Esophagus squamous epithelium (tissue), 5 donors: Measurements from ENCODE around the gene RNF186. TPM values are rescaled to one million over a fixed set of nuclear protein-coding genes. Genes with fewer than 3 reads are reported as not detected.

Experiments used
- DNase-seq: peaks from one replicate; lab custom pipeline; 2025; lab: John Stamatoyannopoulos, UW
- H3K27ac ChIP-seq, 4 donors: fragments of 200-600 bp; sonication (generic); one replicate each; pipeline ENCODE4 v1.5.1; 2016 to 2019; ENCODE audit warnings: mild to moderate bottlenecking in 1 of 4
- H3K27me3 ChIP-seq, 4 donors: fragments of 200-600 bp; sonication (generic); 1 replicate in 3 of 4; 2 replicates in 1 of 4; pipeline versions ENCODE4 v1.5.1 to v1.6.0; 2017 to 2021; ENCODE audit warnings: antibody characterized with exemption in 1 of 4
- H3K36me3 ChIP-seq, 3 donors: fragments of 200-600 bp; sonication (generic); one replicate each; pipeline ENCODE4 v1.5.1; 2016 to 2019
- H3K4me1 ChIP-seq, 3 donors: fragments of 200-600 bp; sonication (generic); one replicate each; pipeline ENCODE4 v1.5.1; 2017 to 2019
- H3K4me3 ChIP-seq, 4 donors: fragments of 200-600 bp; sonication (generic); 1 replicate in 3 of 4; 2 replicates in 1 of 4; pipeline ENCODE4 v1.5.1; 2016 to 2019; ENCODE audit warnings: mild to moderate bottlenecking in 2 of 4, moderate library complexity in 1 of 4
- H3K9me3 ChIP-seq, 3 donors: fragments of 200-600 bp; sonication (generic); one replicate each; pipeline ENCODE4 v1.5.1; 2016 to 2019
- POLR2A ChIP-seq, 4 donors: fragments of 450-650 bp; IDR thresholded peaks; one replicate each; pipeline ENCODE4 v1.6.1; 2017; ENCODE audit warnings: antibody characterized with exemption in 4 of 4, mild to moderate bottlenecking in 4 of 4, moderate library complexity in 3 of 4
- WGBS, 2 donors: methylation state at CpG; one replicate each; pipeline ENCODE4 v1.1.5; 2018; 5-methylcytosine and 5-hydroxymethylcytosine counted together
- intact Hi-C: fragments of 100-400 bp; cut with DNase I; formaldehyde crosslinking; loops from one replicate; pipeline ENCODE4 v1.15.0; 2022
- total RNA-seq, 4 donors: library from RNA; depleted of rRNA; stranded (reverse); fragments of >200 nt; gene quantifications; one replicate each; pipeline ENCODE4 v1.1.0, GENCODE V29; 2016
- TF ChIP-seq, protein P1 (sequence below), 6 experiments: fragments of 450-650 bp in 4 of 6; fragments of 200-600 bp in 2 of 6; sonication (generic) in 2 of 6; IDR thresholded peaks; one replicate each; pipeline ENCODE4 v1.5.1; 2016 to 2019; ENCODE audit warnings: antibody characterized with exemption in 6 of 6, mild to moderate bottlenecking in 4 of 6, moderate library complexity in 4 of 6
- donor health status: DM: yes; HTN: yes; CAD: no.

The RNF186 gene
- total RNA-seq, 4 donors from 2014 or later: not detected

DNA sequence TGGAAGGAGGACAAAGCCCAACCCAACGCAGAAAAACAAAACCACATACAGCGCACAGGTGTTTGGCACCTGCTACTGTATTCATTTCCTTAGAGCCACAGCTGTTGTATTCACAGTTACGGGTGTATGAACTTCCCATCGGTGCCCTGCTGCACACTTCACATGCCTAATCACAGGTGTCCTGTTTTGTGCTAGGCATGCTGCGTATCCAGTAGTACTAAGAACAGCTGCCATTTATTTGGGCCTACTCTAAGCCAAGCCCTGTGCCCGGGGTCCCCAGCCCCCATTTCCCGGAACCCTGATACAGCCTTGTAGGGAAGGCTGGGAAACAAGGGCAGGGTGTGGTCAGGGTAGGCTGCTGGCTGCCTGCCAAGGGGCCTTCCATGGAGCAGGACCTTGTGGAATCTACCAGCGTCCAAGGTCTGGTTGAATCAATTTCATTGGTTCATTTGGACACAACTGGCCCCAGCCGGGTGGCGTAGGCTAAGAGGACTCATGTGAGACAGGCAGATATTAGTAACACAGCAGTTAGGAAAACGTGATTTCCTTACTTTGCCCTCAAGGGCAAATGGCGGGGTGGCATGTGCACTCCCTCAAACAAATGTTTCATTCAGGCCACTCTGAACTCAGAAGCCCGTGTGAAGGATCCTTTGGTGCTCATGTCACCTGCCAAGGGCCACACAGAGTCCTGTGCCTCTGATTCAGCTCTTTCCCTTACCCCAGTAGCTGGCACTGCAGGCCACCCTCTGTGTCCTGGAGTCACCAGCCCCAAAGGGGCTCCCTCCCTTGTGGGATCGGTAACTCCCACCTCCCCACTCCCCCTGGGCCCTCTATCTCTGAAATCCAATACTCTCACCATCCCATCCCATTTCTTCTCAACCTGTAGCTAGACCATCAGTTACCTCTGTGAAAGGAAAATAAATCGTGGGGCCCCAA lies 986 bp upstream of the RNF186 start:
- intact Hi-C loops: no loop called here
- Histone ChIP-seq H3K4me1 (peaks cover 0 to 5% (median 0%) of the 10 kb centered on the region in 3 donors), H3K27me3 (peaks cover 0 to 7% (median 0%) of the 10 kb centered on the region in 4 donors), H3K27ac (no peak overlapping the region), H3K9me3 (no peaks in the 10 kb centered on the region), H3K4me3 (no peak overlapping the region), H3K36me3 (no peaks in the 10 kb centered on the region)
- no peak for DNase-seq
- WGBS, 2 donors: 43 to 56% methylated on average over 15 of the region's 15 CpGs
- TF ChIP-seq, protein P1, sequence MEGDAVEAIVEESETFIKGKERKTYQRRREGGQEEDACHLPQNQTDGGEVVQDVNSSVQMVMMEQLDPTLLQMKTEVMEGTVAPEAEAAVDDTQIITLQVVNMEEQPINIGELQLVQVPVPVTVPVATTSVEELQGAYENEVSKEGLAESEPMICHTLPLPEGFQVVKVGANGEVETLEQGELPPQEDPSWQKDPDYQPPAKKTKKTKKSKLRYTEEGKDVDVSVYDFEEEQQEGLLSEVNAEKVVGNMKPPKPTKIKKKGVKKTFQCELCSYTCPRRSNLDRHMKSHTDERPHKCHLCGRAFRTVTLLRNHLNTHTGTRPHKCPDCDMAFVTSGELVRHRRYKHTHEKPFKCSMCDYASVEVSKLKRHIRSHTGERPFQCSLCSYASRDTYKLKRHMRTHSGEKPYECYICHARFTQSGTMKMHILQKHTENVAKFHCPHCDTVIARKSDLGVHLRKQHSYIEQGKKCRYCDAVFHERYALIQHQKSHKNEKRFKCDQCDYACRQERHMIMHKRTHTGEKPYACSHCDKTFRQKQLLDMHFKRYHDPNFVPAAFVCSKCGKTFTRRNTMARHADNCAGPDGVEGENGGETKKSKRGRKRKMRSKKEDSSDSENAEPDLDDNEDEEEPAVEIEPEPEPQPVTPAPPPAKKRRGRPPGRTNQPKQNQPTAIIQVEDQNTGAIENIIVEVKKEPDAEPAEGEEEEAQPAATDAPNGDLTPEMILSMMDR (IDR thresholded peaks at IDR 0.05): no peak
- TF ChIP-seq POLR2A (IDR thresholded peaks at IDR 0.05): no peak

DNA sequence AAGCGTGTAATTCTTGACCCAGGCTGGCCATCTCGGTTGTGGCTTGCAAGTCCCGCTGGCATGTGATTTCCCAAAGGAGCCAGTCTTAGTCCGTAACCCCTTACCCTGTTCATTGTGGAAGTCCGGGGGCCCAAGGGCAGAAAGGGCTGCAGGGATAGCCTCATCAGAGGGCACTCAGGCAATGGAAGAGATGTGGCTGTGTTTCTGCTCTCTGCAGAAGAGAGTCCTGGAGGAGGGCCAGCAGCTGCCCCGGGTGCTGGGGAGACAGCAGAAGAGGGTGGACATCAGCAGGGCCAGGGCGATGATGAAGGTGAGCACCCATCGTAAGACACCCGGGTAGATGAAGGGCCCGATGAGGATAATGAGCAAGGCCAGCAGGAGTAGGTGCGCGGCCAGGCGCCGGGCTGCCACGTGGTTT lies 830 bp downstream of the RNF186 start:
- Histone ChIP-seq H3K27me3 (peaks cover 0 to 7% (median 0%) of the 10 kb centered on the region in 4 donors), H3K9me3 (no peaks in the 10 kb centered on the region), H3K27ac (no peak overlapping the region), H3K36me3 (no peaks in the 10 kb centered on the region), H3K4me3 (no peak overlapping the region), H3K4me1 (peaks cover 0 to 5% (median 0%) of the 10 kb centered on the region in 3 donors)
- no peak for DNase-seq
- TF ChIP-seq, protein P1 (IDR thresholded peaks at IDR 0.05): no peak
- TF ChIP-seq POLR2A (IDR thresholded peaks at IDR 0.05): no peak
- intact Hi-C loops: no loop called here
- WGBS, 2 donors: 76 to 77% methylated on average over 8 to 10 of the region's 15 CpGs

DNA sequence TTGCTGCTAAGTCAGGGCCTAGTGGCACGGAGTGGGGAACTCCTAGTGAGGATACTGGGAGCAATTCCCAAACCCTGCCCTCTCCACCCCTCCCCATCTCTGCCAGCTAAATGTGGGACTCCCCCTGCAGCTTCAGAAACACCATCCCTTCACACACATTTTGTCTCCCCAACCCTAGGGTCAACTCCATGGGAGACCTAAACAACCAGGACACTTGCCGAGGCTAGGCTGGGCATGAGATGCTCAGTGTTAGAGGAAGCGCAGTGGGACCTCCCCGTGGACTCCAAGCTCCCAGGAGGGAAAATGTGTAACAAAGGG lies 1.5 kb downstream of the RNF186 start:
- Histone ChIP-seq H3K9me3 (no peaks in the 10 kb centered on the region), H3K36me3 (no peaks in the 10 kb centered on the region), H3K27ac (no peak overlapping the region), H3K4me1 (peaks cover 0 to 5% (median 0%) of the 10 kb centered on the region in 3 donors), H3K27me3 (peaks cover 0 to 7% (median 0%) of the 10 kb centered on the region in 4 donors), H3K4me3 (no peak overlapping the region)
- intact Hi-C loops: no loop called here
- WGBS, 2 donors: 78 to 92% methylated on average over 4 of the region's 4 CpGs
- DNase-seq: no peak
- no peak for TF ChIP-seq POLR2A (IDR thresholded peaks at IDR 0.05)
- TF ChIP-seq, protein P1 (IDR thresholded peaks at IDR 0.05): no peak

DNA sequence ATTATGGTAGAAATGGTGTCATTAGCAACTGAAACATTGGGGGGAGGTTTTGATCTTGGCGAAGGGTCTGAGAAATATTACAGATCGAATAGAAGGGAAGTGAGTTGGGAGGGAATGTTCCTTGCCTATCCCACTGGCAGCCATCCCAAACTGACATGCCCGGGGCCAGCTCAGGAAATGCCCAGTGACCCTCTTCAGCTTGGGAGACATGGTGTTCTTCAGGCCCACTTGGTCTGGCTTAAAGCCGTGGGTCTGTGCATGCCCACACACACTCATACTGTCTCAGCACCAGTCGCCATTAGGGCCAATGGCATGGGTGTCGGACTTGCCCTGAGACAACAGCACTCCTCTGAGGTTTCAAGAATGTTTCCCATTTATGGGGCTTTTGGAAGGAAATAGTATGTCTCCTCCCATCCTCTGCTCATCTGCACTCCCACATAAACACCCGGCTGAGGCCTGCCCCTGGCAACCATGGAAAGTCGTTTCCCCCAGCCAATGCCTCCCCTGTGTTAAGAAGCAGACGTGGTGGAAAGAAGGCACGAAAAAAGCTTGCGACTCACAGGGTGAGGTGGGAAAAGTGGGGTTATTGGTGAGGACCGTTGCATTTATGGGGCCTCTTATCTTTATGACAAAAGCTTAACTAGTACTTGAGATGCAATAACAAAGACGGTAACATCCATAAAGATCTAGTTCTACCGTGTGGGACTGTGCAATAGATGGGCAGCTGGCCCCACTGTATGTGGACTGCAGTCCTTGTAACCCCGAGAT lies 2.0 kb downstream of the RNF186 start:
- WGBS, 2 donors: 73 to 82% methylated on average over 8 to 15 of the region's 15 CpGs
- H3K4me3 ChIP-seq: no peak overlapping the region
- TF ChIP-seq, protein P1 (IDR thresholded peaks at IDR 0.05): no peak
- TF ChIP-seq POLR2A (IDR thresholded peaks at IDR 0.05): no peak
- peaks cover 0 to 5% (median 0%) of the 10 kb centered on the region in 3 donors for H3K4me1 ChIP-seq
- H3K27ac ChIP-seq: no peak overlapping the region
- no peak for DNase-seq
- peaks cover 0 to 7% (median 0%) of the 10 kb centered on the region in 4 donors for H3K27me3 ChIP-seq
- H3K9me3 ChIP-seq: no peaks in the 10 kb centered on the region
- no peaks in the 10 kb centered on the region for H3K36me3 ChIP-seq
- intact Hi-C loops: no loop called here
